HG02763 (cell line): ENCODE results near the gene WSB2.
A peak's percentile ranks its signal among the peaks of the same experiment; 100 is the strongest.

Experiments used
- ATAC-seq: cut with Tn5 transposase; IDR thresholded peaks from one replicate; pipeline ENCODE4 v1.9.1; 2021; ENCODE audit warnings: mild to moderate bottlenecking, moderate library complexity; ENCODE audit not compliant: unreplicated experiment

WSB2 gene

DNA sequence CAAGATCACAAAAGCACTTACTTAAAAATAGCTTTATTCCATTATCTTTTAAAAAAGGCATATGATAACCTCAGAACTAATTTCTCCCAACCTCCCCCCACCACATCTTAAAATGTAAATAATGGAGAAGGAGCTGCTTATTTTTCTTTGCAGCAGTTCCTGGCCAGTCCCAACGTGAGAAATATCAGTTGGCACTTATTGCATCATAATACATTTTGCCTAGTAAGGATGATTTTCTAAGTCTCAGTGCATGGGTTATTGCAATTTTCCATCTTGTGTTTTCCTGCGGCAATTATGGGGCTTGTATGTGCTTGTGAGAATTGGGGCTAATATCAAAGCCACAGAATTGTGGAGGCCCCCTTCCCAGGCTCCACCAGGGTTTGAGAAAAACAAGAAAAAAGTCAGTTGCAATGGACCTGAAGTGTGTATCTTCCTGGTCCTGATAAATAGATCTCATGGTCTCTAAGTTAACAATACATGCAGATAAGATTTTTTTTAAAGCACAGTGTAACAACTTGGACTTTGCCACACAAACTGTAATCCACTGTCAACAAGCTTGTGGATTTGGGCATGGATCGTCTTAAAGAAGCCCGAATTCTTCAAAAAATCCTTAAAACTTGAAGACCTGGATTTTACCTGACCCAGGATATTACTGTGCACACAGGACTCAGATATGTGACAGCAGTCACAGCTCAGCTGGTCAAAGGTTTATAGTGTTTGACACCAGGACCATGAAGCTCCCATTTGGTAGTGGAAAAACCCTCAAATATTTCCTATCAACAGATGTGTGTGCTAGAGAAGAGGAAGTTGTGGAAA, 2.8 kb upstream of the WSB2 start:
- ATAC-seq: no peak

DNA sequence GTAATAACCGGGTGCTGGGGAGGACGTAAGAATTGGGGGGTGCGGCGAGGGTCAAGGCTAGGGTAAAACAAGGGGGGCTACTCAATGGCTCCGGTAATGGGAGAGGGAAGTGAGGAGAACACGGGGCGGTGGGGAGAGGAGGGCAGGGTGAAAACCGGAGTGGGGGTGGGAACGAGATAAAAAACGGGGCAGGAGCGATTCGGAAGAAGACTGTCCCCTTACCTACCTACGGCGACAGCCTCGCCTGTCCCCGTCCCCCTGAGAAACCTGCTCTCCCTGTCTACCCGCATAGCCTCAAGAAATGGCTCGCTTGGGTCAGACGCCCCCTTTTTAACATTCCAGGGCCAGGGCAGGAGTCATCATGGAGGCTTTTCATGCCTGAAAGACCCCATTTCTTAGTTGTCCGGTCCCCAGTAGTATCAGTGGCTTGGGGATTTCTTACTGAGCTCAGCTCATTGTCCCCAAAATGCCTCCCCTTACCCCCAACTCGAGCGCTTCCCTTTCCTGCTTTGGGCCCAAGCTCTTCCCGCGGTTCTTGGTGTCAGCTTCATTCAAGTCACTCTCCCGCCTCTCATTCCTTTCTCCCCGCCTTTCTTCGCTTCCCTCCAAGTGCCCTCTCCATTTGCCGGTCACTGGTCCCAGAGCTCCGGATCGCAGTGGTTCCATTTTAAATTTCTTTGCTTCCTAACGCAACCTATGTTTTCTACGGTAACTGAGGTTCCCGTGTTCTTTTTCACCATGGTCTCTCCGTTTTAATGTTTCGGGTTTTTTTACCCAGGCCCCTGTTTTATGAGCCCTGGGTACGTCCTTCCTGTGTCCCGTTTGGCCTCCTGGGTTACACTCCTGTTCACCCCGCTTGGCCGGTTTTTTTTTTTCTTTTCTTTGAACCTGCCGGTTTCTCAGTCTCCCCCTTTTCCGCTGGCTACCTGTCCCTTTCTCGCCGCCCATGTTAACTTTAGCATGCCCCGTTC, 1.2 kb upstream of the WSB2 start:
- ATAC-seq: no peak

GRCh38 chr12:118060301-118061010, 523 bp downstream of the WSB2 start:
- peak; percentile 44 for ATAC-seq

DNA sequence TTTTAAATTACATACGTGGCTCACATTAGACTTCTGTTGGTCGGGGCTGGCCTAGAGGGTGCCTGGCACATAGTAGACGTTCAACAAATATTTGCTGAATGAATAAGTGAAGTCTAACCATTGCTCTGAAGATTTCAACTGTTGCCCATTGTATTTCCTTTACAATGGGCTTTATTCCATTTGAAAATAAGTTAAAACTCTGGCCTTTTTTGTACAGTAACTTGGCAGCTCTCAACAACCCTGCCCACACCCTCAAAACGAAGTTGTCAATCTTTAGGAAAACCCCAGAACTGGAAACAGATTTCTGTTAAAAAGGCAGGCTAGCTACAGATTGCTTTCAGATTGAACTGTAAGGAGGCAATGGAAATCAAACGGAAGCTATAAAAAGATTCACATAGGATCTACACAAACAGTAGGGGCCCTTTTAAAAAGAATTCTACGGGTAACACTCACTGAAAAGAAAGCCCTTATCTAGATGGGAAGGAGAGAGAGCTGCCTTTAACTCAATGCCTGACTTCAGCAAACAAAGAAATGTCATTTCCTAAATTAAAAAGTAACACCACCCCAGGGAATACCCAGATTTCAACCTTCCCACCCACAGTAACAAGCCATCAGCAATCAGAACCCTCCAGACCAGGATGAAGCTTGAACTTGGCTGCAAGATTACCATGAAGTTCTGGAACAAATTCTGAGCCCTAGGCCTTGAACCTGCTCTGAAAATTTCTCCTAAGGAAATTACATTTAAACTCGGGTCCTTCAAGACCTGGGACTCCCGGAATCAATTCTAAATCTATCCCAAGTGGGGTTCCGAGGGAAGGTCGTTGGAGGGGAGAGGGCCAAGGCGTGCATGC, 1.4 kb downstream of the WSB2 start:
- ATAC-seq: no peak

GRCh38 chr12:118058881-118059280, 2.1 kb downstream of the WSB2 start:
- no peak for ATAC-seq

GRCh38 chr12:118058227-118058626, 2.8 kb downstream of the WSB2 start:
- ATAC-seq: no peak

GRCh38 chr12:118055865-118056773, 4.9 kb downstream of the WSB2 start:
- ATAC-seq: no peak

DNA sequence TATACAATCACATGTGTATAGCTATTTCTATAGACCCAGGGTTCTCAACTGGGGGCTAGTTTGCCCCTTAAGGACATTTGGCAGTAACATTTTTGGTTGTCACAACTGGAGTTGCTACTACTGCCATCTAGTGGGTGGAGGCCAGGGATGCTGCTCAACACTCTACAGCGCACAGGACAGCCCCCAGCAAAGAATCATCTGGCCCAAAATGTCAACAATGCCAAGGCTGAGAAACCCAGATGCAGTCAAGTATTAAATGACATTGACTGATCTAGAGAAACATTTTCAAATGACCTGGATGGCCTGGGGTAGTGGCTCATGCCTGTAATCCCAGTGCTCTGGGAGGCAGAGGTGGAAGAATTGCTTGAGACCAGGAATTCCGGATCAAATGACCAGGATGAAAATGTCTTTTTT, 5.8 kb downstream of the WSB2 start:
- ATAC-seq: no peak

GRCh38 chr12:118053071-118053985, 7.7 kb downstream of the WSB2 start:
- no peak for ATAC-seq

GRCh38 chr12:118052324-118053070, 8.5 kb downstream of the WSB2 start:
- no peak for ATAC-seq

DNA sequence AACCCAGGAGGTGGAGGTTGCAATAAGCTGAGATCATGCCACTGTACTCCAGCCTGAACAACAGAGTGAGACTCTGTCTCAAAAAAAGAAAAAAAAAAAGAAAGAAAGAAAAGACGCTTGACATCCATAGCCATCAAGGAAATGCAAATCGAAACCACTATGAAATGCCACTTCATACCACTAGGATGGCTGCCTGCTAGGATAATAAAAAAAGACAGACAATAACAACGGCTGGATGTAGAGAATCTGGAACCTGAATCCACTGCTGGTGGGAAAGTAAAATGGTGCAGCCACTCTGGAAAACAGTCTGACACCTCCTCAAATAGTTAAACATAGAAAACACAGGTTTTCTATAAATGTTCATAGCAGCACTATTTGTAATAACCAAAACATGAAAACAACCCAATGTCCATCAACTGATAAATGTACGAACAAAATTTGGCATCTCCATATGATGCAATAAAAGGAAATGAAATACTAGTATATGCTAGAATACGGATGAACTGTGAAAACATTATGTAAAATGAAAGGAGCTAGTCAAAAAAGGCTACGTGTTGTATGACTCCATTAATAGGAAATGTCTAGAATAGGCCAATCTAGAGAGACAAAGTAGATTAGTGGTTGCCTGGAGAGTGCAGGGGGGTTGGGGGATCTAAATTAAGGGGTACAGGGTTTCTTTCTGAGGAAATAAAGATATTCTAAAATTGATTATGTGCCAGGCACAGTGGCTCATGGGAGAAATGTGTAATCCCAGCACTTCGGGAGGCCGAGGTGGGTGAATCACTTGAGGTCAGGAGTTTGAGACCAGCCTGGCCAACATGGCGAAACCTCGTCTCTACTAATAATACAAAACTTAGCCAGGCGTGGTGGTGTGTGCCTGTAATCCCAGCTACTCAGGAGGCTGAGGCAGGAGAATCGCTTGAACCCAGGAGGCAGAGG, 9.7 kb downstream of the WSB2 start:
- ATAC-seq: no peak

DNA sequence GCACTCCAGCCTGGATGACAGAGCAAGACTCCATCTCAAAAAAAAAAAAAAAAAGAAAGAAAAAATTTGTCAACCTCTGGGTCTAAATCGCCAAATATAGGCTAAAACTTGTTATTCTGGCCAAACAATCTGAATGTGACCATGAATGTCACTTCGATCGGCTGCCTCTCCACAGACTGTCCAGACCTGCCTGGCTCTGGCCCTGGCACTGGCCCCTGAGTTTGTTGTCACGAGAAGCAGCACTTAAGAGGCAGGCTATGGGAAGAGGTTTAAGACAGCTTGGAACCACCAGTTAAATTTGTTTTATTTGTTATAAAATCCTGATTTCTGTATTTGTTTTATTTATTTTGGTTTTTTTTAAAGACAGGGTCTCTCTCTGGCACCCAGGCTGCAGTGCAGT, 14.5 kb downstream of the WSB2 start:
- ATAC-seq: no peak

- ATAC-seq: no peak
These were observed 16.4 kb downstream of the WSB2 start for GRCh38 chr12:118044577-118044976.

DNA sequence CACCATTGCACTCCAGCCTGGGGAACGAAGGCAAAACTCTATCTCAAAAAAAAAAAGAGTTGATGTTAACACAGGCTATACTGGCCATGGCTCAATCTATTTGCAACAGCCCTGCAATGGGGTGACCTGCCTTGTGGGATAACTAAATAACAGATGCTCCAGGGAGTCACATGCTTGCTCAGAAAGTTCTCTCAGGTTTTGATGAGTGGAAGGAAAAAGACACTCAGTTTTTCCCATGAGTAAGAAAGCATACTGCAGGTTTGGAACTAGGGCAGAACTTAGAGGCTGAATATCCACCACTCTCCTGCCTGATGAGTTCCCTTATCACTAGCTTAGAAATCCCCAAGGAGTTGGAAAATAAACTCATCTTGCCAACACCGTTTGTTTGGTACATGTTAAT, 16.9 kb downstream of the WSB2 start:
- no peak for ATAC-seq

GRCh38 chr12:118042091-118042490, 18.9 kb downstream of the WSB2 start:
- ATAC-seq: no peak

DNA sequence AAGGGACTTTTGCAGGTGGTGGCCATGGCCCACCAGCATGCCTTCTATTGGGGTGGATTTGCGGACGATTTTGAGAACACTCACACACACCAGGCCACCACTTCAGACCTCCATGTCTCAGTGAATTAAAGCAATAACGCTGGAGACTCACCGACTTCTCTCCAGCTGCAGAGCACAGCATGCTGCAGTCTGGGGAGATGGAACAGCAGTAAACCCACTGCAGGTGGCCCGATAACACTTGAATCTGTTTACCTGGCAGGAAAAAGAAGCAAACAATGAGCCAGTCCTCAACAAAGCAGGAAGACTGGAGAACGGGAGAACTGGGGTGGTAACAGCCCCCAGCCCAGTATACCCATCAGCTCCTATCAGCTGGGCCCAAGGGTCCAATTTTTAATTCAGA, 22.8 kb downstream of the WSB2 start:
- no peak for ATAC-seq
